Hematopoietic multipotent progenitor cell treated with erythropoietin and hydrocortisone succinate and interleukin-3 and kit ligand, for 4 days (in vitro differentiated cells): ENCODE measurements around the gene SLC2A10.

Experiments used
- DNase-seq: peaks from one replicate; pipeline ENCODE4 v3.0.0-alpha.2; 2015

The SLC2A10 gene

GRCh38 chr20:46739431-46740213 is 30.2 kb downstream of the SLC2A10 start:
- DNase-seq, result no peak

- DNase-seq, result no peak
Measured at GRCh38 chr20:46740214-46740609, 30.8 kb downstream of the SLC2A10 start.

GRCh38 chr20:46741924-46742668 is 32.6 kb downstream of the SLC2A10 start:
- no peak for DNase-seq

GRCh38 chr20:46742669-46743045 is 33.2 kb downstream of the SLC2A10 start:
- DNase-seq, result no peak

GRCh38 chr20:46743088-46743487 is 33.6 kb downstream of the SLC2A10 start:
- no peak for DNase-seq

GRCh38 chr20:46746956-46747526 is 37.6 kb downstream of the SLC2A10 start:
- peak; percentile 73 for DNase-seq

GRCh38 chr20:46749147-46749546 is 39.7 kb downstream of the SLC2A10 start:
- DNase-seq, result no peak

GRCh38 chr20:46751856-46752255 is 42.4 kb downstream of the SLC2A10 start:
- DNase-seq, result no peak

- peak; percentile 84 for DNase-seq
Measured at GRCh38 chr20:46752728-46753127, 43.3 kb downstream of the SLC2A10 start.

GRCh38 chr20:46755483-46756413 is 46.3 kb downstream of the SLC2A10 start:
- no peak for DNase-seq

GRCh38 chr20:46756419-46756818 is 47.0 kb downstream of the SLC2A10 start:
- no peak for DNase-seq

- no peak for DNase-seq
Measured at GRCh38 chr20:46757135-46757534, 47.7 kb downstream of the SLC2A10 start.

- DNase-seq, result peak; percentile 83
Measured at GRCh38 chr20:46757754-46758678, 48.6 kb downstream of the SLC2A10 start.

GRCh38 chr20:46758929-46759669 is 49.6 kb downstream of the SLC2A10 start:
- DNase-seq, result no peak

GRCh38 chr20:46761566-46761965 is 52.1 kb downstream of the SLC2A10 start:
- DNase-seq, result no peak

GRCh38 chr20:46764068-46764467 is 54.6 kb downstream of the SLC2A10 start:
- DNase-seq, result no peak

GRCh38 chr20:46765506-46766120 is 56.2 kb downstream of the SLC2A10 start:
- no peak for DNase-seq

- DNase-seq, result peak; percentile 64
Measured at GRCh38 chr20:46767127-46767761, 57.8 kb downstream of the SLC2A10 start.

GRCh38 chr20:46770330-46771194 is 61.1 kb downstream of the SLC2A10 start:
- DNase-seq, result no peak
